HG03060 (cell line): ENCODE measurements around the gene HLA-DPB1.
"Not testable (repeated sequence)": the region's sequence is repeated elsewhere in the genome, so short reads cannot be mapped to it uniquely, and the experiment has no call there.

ENCODE experiments used
- ATAC-seq: cut with Tn5 transposase; IDR thresholded peaks from one replicate; pipeline ENCODE4 v1.9.1; 2021; ENCODE audit warnings: low read depth, moderate number of reproducible peaks; ENCODE audit not compliant: unreplicated experiment

Gene HLA-DPB1

DNA sequence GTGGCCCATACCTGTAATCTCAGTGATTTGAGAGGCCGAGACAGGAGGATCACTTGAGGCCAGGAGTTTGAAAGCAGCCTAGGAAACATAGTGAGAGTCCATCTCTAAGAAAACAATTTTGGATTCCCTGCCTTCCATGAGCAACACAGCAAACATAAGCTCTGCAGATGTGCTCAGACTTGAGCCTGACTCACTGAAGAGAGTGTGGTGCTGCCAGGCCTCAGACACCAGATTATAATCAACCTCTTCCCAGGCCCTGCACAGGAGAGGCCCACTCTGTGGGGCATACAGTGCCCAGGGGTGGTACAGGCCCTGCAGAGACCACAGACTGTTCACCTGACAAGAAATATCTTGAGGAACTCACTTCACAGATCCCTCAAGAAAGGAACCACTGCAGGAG, 19.9 kb downstream of the HLA-DPB1 start:
- no peak for ATAC-seq

DNA sequence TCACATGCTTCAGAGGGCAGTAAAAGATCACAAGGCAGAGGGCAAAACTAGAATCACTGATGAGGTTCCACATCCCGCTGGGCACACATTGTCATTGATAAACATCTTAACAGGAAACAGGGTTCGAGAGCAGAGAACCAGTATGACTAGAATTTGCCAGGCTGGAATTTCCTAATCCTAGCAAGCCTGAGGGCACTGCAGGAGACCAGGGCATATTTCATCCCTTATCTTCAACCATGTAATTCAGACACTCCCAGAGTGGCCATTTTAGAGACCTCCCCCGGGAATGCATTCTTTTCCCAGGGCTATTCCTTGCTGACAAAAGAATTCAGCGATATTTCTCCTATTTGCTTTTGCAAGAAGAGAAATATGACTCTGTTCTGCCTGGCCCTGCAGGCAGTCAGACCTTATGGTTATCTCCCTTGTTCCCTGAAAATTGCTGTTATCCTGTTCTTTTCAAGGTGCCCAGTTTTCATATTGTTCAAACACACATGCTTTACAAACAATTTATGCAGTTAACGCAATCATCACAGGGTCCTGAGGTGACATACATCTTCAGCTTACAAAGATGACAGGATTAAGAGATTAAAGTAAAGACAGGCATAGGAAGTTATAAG, 25.4 kb downstream of the HLA-DPB1 start:
- ATAC-seq, result not testable (repeated sequence)

DNA sequence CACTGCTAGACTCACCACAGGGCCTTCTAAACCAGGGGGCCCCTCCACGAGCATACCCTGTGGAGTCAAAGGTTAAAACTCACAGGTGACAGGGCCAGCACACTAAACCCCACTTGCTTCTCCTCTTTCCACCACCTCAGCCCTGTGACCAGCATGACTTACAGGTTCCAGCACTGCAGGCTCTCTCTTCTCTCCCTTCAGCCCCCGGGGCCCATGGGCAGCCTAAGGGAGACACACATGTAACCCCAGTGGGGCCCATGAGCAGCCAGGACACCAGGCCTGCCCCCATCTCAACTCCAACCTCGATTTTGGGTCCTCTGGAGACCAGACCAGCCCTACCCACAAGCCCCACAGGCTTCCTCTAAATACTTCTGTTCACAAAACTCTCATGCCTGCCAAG, 28.0 kb downstream of the HLA-DPB1 start:
- ATAC-seq, result no peak

DNA sequence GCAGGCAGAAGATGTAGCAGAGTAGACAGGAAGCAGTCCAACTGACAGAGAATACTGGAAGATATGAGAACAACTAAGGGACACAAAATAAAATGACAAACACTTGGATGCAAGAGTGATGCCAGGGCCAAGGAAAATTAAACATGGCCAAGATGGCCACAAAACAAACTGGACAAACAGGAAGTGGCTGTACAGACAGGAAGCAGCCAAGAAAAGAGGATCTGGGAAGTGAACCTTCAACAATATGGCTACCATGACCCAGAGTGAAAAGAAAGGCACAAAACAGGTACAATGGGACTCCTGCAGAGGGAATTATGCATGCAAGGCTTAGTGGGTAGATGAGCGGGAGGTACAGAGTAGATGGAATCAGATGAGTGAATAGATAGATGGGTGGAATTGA, 29.1 kb downstream of the HLA-DPB1 start:
- ATAC-seq, result no peak

DNA sequence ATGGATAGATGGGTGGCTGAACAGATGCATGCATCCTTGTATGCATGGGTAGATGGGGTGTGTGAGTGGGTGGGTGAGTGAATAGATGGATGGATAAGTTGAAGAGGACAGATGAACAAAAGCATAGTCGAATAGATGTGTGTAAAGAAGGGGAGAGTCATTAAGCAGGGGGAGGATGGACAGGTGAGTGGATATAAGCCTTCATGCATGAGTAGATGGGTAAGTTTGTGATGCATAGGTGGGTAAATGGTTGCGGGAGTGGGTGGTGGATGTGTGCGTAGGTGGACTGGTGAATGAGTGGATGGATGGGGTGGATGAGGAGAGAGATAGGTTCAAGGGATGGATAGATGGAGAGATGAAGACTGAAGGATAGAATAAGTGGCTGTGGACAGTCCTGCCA, 29.6 kb downstream of the HLA-DPB1 start:
- ATAC-seq, result no peak

DNA sequence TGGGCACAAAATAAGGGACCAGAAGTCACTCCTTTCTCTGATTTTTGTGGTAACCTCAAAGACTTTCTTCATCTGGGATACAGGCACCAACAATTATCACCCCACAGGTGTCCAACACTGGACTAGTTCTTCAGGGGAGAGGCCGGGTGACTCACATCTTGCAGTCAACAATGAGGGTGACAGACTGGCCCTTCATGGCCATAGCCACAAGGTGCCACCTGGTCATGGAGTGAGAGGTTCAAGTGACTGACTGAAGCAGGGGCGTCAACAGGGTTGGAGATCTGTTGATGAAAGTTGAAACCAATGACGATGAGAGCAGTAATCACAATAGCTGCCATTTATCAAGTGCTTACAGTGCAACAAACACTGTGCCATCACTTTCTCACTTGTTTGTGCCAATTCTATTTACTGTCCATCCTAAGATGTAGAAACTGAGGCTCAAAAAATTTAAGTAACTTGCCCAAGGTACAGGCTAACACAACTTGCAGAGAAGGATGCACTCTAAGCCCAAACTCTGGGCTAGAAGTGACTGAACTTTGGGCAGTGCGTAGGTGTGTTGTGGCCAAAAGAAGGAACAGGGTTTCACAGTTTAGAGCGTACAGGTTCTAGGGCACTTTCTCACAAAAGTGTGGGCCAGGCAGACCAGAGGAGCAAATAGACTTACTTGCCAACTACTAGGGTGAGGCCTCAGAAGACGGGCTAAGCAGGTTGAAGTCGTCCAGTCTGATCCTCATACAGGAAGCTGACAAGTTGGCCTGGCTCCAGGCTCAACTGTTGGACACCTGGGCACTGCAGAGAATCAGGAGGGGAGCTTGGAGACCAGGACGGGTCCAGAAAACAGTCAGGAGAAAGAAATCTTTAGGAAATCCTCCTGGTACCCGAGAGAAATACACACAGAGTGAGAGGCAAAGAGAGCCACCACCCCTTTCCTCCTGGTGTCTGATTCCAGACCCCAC, 30.4 kb downstream of the HLA-DPB1 start:
- ATAC-seq, result no peak

DNA sequence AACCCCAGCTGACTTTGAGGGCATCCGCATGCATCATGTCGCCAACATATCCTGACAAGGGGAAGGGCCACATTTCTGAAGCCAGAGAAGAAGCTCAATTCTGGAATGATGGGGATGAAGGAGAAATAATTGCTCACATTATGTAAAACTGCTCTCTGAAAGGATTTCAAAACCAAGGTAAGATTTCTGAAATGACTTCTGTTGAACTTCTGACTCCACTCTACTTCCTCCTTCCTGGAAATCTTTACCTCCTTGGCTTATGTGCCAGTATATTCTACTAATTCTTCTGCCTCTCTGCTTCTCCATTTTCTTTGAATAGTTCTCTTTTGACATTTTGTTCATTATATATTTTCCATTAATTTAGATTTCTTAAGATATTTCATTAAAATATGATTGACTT, 31.9 kb downstream of the HLA-DPB1 start:
- ATAC-seq, result no peak

DNA sequence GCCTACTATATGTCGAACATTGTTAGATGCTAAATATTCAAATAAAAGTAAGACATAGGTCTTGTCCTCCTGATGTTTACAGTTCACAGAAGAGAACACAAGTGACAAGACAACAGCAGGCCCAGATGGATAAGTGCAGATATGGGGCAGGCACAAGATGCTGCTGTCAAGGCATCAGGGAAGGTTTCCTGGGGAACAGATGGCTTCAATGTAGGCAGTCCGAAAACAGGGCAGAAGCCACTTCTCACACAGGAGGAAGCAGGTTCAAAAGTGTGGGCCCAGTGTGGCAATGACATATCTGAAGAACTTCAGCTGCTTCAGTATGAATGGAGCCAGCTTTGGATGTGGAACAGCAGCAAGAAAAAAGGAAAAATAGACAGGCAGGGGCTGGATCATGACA, 32.5 kb downstream of the HLA-DPB1 start:
- ATAC-seq, result no peak

DNA sequence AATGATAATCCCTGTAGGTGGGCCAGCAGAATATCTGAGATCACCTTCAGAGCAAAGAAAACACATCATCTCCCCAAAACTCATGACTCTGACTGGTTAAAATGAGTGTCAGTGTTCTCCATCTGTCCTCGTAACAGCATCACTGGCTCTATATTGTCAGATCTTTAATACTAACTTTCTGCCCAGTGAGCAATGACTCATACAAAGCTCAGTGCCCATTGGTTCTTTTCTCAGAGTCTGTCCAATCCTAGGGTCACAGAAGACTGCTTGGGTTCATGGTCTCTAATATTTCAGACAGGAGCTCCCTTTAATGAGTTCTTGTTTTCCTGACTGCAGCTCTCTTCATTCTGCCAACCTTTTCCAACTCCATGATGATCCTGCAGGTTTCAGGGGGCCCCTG, 36.4 kb downstream of the HLA-DPB1 start:
- ATAC-seq, result peak; percentile 66

DNA sequence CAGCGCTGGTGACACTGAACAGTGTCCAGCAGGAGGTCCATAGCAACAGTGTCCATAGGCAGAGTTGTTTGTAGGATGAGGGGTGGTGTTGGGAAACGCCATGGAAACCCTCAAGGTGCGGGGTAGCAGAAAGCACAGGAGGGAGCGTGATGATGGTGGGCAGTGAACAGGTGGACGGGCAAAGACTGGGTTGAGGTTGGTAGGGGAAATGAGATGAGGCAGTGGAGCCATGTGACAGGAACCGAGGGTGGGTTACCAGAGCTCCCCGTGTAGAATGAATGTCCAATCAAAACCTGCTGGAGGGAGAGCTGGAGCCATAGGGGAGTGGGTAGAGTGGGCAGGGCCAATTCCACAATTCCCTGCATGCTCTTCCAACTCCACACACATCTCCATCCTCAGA, 38.0 kb downstream of the HLA-DPB1 start:
- no peak for ATAC-seq

DNA sequence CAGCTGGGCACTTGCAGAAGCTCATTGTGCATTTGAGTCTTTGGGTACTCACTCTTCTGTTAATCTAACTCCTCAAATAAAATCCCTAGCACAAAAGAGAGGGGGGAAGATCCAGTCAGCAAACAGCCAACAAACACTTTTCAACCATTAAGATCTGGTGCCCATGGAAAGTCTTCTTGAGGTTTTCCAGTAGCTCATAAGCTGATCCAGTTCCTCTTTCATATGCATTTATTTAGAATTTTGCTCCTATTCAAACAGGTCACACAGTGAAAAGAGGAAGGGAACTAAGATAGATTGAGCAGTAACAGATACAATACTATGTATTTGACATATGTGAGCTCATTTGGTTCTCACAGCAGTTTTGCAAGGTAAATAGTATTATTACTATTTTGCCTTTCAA, 38.6 kb downstream of the HLA-DPB1 start:
- no peak for ATAC-seq

DNA sequence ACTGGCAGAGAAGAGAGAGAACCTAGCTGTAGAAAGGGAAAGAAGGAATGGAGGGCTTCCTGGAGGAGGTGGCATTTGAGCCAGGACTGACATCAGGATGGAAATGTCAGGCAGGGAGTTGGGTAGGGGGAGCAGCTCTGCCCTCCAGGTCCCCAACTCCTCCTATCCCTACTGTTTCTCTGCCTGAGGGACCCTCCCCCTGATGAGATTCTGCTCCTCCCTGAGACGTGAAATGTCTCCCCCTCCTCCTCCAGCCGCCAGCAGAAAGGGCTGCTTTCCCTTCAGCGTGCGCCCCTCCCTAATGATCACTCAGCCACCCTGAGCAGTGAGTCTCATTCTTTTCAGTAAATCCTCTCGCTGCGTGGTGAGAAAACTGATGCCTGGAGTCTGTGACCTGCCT, 40.6 kb downstream of the HLA-DPB1 start:
- ATAC-seq, result no peak

DNA sequence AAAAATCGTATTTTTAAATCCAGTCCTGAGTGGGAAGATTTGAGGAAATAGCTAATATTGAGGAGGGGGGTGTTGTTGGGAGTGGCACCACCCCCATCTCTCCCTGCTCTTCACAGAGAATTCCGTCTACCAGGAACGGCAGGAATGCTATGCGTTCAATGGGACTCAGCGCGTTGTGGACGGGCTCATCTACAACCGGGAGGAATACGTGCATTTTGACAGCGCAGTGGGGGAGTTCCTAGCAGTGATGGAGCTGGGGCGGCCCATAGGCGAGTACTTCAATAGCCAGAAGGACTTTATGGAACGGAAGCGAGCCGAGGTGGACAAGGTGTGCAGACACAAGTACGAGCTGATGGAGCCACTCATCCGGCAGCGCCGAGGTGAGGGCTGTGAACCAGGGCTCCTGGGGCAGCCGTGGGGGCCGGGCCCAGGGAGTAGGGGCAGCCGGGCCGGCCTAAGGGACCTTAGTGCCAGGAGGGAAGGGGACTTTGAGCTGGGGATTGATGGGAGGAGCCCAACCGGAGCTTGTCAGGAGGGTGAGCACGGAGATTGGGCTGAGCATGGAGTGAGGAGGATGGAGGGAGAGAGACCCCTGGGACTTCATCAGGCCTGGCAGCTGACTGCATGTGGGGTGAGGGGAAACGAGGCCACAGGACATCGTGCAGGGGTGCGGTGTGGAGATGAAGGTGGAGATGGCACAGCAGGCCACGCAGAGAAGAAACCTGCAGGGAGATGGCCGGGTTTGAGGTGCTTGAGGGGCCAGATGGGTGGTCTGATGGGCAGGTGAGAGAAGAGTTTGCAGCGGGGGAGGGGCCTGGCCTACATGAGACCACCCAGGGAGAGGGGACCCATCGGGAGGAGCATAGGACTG, 41.3 kb downstream of the HLA-DPB1 start:
- no peak for ATAC-seq

DNA sequence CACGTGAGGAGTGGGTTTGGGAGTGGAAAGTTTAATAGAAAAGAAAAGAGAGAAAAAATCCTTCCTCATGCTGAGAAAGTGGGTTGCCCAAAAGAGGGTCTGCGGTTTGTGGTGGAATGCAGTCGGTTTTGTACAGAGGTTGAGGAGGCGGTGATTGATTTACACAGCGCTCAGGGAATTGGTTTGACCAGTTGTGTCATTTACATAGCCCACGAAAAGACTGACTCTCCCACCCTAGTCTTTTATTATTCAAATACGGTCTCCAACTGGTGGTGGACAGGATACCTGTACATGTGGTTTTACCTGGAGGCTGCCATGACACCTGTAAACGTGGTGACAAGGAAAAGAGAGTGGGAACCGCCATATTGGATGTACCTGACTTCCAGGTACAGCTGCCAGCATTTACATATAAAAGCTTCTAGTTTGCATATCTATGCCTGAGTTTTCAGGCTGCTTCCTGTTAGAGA, 42.1 kb downstream of the HLA-DPB1 start:
- ATAC-seq, result no peak

DNA sequence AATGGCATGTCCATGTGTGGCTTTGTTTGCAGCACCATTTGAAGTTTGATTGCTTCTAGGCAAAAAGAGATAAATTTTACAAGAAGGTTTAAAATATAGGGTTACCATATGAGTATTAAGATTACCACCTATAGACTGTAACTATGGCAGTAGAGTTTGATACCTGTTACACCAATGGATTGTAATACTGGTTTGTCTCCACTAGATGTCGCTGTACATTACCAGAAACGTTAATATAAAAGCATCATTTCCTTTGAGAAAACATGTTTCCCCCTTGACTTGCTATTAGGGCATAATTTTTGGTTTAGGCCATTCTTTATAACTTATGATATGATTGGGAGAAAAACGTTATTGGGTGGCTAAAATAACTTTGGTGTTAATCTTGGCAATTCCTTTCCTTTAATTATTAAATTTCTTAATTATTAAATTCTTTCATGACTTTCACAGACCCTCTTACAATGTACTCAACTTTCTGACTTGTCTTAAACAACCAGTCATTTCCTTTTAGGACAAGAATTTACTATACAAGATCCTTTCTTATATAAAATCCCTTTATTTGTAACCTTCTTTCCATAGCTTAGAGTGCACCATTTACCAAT, 42.8 kb downstream of the HLA-DPB1 start:
- ATAC-seq, result no peak

DNA sequence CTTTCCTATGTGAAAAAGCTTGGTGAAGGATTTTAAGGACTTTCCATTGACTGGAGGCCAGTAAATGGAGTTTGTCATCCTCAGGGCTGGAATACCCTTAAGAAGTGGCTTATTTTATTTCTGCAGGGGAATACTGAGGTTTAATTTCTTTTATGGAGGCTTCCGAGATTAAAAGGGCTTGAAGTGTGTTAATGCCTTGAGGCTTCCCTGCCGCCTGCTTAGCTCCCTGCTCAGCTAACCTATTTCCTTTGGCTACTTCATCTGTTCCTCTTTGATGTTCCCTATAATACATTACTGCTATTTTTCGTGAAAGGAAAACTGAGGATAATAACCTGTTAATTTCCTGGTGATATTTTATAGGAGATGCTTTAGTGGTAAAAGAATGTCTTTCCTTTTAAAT, 44.2 kb downstream of the HLA-DPB1 start:
- no peak for ATAC-seq

DNA sequence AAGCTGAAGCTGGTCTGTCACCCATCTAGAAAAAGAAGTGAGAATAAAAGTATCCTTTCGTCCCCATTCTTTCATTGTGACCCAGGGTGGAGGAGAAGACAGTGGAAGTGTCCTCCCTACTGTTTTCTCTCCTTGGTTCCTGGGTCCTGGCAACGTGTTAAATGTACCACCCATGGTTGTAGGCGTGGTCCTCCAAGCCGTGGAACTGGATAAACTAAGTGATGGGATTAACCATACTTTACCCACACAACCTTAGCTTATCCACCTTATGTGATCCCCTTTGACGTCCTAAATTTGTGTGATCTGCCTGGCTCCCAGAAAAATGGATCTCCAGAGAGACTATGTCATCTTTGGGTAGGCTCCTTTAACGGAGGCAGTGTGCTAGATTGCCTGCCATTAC, 47.4 kb downstream of the HLA-DPB1 start:
- ATAC-seq, result no peak

DNA sequence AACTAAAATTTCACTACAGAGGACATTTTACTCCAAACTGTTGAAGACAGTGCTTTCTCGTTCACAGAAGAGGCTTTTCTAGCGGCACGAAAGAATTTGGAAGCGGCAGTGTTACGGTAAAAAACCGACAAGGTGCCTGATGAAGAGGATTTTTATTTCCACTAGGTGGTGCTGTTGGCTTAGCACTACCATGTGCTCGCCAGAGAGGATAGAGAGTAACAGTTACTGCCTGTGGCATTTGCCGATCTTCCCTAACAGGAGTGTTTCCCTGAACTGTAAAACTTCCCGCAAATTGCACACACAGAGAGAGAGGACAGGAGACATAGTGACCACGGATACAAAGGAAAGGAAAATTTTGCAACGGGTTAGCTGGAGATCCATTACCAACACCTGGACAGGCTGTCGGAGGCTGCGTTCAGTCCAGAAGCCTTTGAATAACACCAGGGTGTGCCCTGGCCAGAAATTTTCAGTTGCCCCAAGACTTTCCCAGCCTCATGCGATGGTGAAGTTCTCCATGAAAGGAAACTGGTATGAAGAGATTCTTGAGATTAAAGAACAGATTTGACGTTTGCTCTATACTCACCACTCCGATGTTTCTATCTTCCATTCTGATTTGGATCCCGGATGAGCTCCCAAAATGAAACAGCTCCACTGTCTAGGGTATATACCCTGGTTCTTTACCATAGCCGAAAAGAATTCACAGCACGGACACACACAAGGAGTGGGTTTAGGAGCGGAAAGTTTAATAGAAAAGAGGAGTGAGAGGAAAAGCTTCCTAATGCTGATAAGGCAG, 48.1 kb downstream of the HLA-DPB1 start:
- ATAC-seq, result no peak

DNA sequence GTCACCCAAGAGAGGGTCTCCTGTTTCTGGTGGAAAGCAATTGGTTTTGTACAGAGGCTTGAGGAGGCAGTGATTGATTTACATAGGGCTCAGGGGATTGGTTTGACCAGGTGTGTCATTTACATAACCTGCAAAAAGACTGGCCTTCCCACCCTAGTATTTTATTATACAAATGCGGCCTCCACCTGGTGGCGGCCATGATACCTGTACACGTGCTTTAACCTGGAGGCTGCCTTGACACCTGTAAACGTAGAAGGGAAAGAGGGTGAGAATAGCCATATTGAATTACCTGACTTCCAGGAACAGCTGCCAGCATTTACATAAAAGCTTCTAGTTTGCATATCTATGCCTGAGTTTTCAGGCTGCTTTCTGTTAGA, 48.7 kb downstream of the HLA-DPB1 start:
- no peak for ATAC-seq

DNA sequence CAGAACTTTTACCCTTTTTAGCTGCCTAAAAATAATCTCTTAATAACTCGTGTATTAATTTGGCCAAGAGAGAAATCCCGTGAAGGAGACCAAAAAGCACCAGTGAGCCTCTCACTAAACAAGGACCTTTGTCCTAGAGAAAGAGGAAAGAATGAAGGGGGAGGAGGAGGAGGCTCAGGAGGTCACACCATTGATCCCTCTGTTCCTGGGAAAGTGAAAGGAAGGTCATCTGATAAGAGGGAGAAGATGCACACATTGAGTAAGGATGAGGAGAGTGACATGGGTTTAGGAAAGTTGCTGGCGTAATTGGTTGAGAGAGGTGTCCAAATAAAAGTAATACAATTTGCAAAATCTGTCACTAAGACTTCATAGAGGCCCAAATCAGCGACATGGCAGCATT, 49.2 kb downstream of the HLA-DPB1 start:
- ATAC-seq, result no peak
